Panc1 (cell line): ENCODE results near the gene SSTR1. TPM values are rescaled to one million over a fixed set of nuclear protein-coding genes. Genes with fewer than 3 reads are reported as not detected.

Experiments used
- ATAC-seq: fragments of 200-7000 bp; cut with Tn5 transposase; 2 replicates; pipeline ENCODE4 v1.9.1; 2020; ENCODE audit warnings: mild to moderate bottlenecking, moderate library complexity
- BruUV-seq: library from RNA; stranded (reverse); fragments of 400-500 nt; replicated peaks from 2 replicates; lab custom pipeline; 2021; lab: Mats Ljungman, UMichigan
- CTCF ChIA-PET: fragments of 300-600 bp; sonication (Branson Sonifier 250); formaldehyde crosslinking; loops from one replicate; lab custom pipeline; 2022; ENCODE audit warnings: antibody characterized with exemption; lab: Charles Lee
- POLR2A ChIA-PET: fragments of 300-600 bp; sonication (Branson Sonifier 250); formaldehyde crosslinking; loops from one replicate; lab custom pipeline; 2022; ENCODE audit warnings: antibody characterized with exemption; lab: Charles Lee
- DNase-seq: peaks from one replicate; pipeline ENCODE4 v3.0.0-alpha.2; 2010; ENCODE audit warnings: low read depth, low spot score
- H3K27ac ChIP-seq: 2 replicates; pipeline ENCODE4 v1.5.1; 2011; ENCODE audit warnings: mild to moderate bottlenecking, low read length, inconsistent platforms
- H3K27me3 ChIP-seq: fragments of 200-500 bp; sonication (Bioruptor generic); 2 replicates; pipeline ENCODE4 v1.6.0; 2014; ENCODE audit warnings: low read length, inconsistent platforms; ENCODE audit not compliant: control insufficient read depth, insufficient read depth
- H3K36me3 ChIP-seq: fragments of 200-500 bp; sonication (Bioruptor generic); 2 replicates; pipeline ENCODE4 v1.5.1; 2014; ENCODE audit warnings: inconsistent platforms, mild to moderate bottlenecking, low read length, moderate library complexity; ENCODE audit not compliant: control insufficient read depth, insufficient read depth
- H3K4me1 ChIP-seq: 2 replicates; pipeline ENCODE4 v1.5.1; 2011; ENCODE audit warnings: inconsistent platforms, mild to moderate bottlenecking, low read length, moderate library complexity; ENCODE audit not compliant: control insufficient read depth, insufficient read depth
- H3K4me3 ChIP-seq, 2 experiments: 2 replicates each; pipeline ENCODE4 v1.5.1; 2011 to 2012; ENCODE audit warnings: low read depth in 2 of 2, low read length in 2 of 2, mild to moderate bottlenecking in 2 of 2, inconsistent platforms in 1 of 2, moderate library complexity in 1 of 2
- H3K9me3 ChIP-seq: fragments of 200-500 bp; sonication (Bioruptor generic); 2 replicates; pipeline ENCODE4 v1.5.1; 2014; ENCODE audit warnings: low read depth, mild to moderate bottlenecking, inconsistent platforms, low read length, moderate library complexity; ENCODE audit not compliant: control insufficient read depth, insufficient read depth
- POLR2AphosphoS5 ChIP-seq: IDR thresholded peaks from 2 replicates; pipeline ENCODE4 v1.6.1; 2012; ENCODE audit warnings: mild to moderate bottlenecking, low read depth, low read length, moderate library complexity
- SIN3A ChIP-seq: IDR thresholded peaks from 2 replicates; pipeline ENCODE4 v1.6.1; 2012; ENCODE audit warnings: low read depth, mild to moderate bottlenecking, low read length, moderate library complexity, borderline replicate concordance; ENCODE audit not compliant: insufficient read depth
- TCF7L2 ChIP-seq: IDR thresholded peaks from 2 replicates; pipeline ENCODE4 v1.6.1; 2011; ENCODE audit warnings: mild to moderate bottlenecking, low read depth, low read length, inconsistent platforms
- in situ Hi-C: cut with HindIII; loops from 2 replicates; pipeline ENCODE4 v1.10.0; 2016; ENCODE audit warnings: low sequenced_read_pairs, low pct_unique_long_range_greater_than_20kb
- intact Hi-C: fragments of 100-400 bp; cut with micrococcal nuclease; formaldehyde crosslinking; loops from one replicate; pipeline ENCODE4 v1.10.0; 2022; ENCODE audit not compliant: unreplicated experiment
- total RNA-seq: library from RNA; stranded (reverse); gene quantifications from one replicate; pipeline ENCODE4 v1.2.1, GENCODE V29; 2021; ENCODE audit not compliant: unreplicated experiment
- TF ChIP-seq, protein P1 (sequence below): fragments of 450-650 bp; IDR thresholded peaks from 2 replicates; pipeline ENCODE4 v1.5.1; 2017; ENCODE audit warnings: mild to moderate bottlenecking
- TF ChIP-seq, protein P2 (sequence below), 2 experiments: IDR thresholded peaks; 2 replicates each; pipeline ENCODE4 v1.6.1; 2011 to 2012; ENCODE audit warnings: low read depth in 2 of 2, control low read depth in 1 of 2, low read length in 1 of 2, mild to moderate bottlenecking in 1 of 2, moderate library complexity in 1 of 2; ENCODE audit not compliant: insufficient read depth in 1 of 2

SSTR1 gene
- total RNA-seq, 1 experiment from 2014 or later, result not detected

DNA sequence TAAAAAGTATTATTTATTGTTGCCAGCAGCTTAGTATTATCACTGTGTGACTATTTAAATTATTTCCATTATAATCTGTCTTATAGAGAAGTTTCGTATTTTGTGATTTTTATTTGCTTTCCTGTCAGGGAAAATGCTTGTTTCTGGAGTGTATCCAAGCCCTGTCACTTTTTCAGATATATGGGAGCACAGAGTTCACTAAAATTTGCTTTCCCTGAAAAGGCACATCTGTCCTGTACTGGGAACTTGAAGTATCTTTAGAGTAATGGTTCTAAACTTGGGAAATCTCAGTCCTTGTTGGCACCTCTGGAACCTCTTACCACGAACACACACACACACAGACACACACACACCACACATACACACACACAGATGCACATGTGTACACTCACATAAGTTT lies 39.3 kb upstream of the SSTR1 start:
- in situ Hi-C loops, result no loop called here
- no TSS peak for BruUV-seq
- intact Hi-C loops, result no loop called here
- CTCF ChIA-PET, result no interaction called here
- no peaks in the 10 kb centered on the region for H3K4me1 ChIP-seq
- H3K9me3 ChIP-seq, result no peaks in the 10 kb centered on the region
- ATAC-seq (no peak), DNase-seq (no peak)
- no peaks in the 10 kb centered on the region for H3K27me3 ChIP-seq
- H3K36me3 ChIP-seq, result no peaks in the 10 kb centered on the region
- TF ChIP-seq TCF7L2, result no peak
- TF ChIP-seq SIN3A, result no peak
- TF ChIP-seq, protein P1, sequence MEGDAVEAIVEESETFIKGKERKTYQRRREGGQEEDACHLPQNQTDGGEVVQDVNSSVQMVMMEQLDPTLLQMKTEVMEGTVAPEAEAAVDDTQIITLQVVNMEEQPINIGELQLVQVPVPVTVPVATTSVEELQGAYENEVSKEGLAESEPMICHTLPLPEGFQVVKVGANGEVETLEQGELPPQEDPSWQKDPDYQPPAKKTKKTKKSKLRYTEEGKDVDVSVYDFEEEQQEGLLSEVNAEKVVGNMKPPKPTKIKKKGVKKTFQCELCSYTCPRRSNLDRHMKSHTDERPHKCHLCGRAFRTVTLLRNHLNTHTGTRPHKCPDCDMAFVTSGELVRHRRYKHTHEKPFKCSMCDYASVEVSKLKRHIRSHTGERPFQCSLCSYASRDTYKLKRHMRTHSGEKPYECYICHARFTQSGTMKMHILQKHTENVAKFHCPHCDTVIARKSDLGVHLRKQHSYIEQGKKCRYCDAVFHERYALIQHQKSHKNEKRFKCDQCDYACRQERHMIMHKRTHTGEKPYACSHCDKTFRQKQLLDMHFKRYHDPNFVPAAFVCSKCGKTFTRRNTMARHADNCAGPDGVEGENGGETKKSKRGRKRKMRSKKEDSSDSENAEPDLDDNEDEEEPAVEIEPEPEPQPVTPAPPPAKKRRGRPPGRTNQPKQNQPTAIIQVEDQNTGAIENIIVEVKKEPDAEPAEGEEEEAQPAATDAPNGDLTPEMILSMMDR, result no peak
- TF ChIP-seq, protein P2, sequence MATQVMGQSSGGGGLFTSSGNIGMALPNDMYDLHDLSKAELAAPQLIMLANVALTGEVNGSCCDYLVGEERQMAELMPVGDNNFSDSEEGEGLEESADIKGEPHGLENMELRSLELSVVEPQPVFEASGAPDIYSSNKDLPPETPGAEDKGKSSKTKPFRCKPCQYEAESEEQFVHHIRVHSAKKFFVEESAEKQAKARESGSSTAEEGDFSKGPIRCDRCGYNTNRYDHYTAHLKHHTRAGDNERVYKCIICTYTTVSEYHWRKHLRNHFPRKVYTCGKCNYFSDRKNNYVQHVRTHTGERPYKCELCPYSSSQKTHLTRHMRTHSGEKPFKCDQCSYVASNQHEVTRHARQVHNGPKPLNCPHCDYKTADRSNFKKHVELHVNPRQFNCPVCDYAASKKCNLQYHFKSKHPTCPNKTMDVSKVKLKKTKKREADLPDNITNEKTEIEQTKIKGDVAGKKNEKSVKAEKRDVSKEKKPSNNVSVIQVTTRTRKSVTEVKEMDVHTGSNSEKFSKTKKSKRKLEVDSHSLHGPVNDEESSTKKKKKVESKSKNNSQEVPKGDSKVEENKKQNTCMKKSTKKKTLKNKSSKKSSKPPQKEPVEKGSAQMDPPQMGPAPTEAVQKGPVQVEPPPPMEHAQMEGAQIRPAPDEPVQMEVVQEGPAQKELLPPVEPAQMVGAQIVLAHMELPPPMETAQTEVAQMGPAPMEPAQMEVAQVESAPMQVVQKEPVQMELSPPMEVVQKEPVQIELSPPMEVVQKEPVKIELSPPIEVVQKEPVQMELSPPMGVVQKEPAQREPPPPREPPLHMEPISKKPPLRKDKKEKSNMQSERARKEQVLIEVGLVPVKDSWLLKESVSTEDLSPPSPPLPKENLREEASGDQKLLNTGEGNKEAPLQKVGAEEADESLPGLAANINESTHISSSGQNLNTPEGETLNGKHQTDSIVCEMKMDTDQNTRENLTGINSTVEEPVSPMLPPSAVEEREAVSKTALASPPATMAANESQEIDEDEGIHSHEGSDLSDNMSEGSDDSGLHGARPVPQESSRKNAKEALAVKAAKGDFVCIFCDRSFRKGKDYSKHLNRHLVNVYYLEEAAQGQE (IDR thresholded peaks at IDR 0.05; ENCODE audit: insufficient read depth in 1 of 2, low read depth in 2 of 2, low read length in 1 of 2), result no peak
- no peak for TF ChIP-seq POLR2AphosphoS5
- POLR2A ChIA-PET, result no interaction called here
- H3K27ac ChIP-seq, result no peak overlapping the region
- no peak overlapping the region for H3K4me3 ChIP-seq

DNA sequence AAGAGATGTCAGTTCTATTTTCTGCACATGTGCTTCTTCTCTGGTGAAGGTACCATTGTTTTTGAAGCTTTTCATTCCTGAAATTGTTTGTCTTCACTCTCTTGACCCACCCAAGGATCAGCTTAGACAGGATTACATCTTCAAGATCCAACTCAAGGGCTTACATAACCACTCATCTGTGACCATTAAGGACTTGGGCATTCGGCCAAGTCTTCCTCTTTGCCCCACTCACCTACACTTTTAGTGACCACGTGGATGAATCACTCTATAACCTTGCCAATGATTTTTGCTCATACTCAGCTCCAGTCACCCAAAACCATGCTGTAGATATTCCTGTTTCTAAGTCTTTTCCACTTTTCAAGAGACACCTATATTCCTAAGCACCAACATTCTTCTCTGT lies 36.5 kb upstream of the SSTR1 start:
- H3K4me1 ChIP-seq, result no peaks in the 10 kb centered on the region
- ATAC-seq (no peak), DNase-seq (no peak)
- ChIA-PET CTCF (no interaction called here), POLR2A (no interaction called here)
- H3K27me3 ChIP-seq, result no peaks in the 10 kb centered on the region
- no peak overlapping the region for H3K4me3 ChIP-seq
- in situ Hi-C loops (no loop called here), intact Hi-C loops (no loop called here)
- H3K9me3 ChIP-seq, result no peaks in the 10 kb centered on the region
- no peak for TF ChIP-seq TCF7L2
- BruUV-seq, result no TSS peak
- no peak overlapping the region for H3K27ac ChIP-seq
- no peaks in the 10 kb centered on the region for H3K36me3 ChIP-seq

DNA sequence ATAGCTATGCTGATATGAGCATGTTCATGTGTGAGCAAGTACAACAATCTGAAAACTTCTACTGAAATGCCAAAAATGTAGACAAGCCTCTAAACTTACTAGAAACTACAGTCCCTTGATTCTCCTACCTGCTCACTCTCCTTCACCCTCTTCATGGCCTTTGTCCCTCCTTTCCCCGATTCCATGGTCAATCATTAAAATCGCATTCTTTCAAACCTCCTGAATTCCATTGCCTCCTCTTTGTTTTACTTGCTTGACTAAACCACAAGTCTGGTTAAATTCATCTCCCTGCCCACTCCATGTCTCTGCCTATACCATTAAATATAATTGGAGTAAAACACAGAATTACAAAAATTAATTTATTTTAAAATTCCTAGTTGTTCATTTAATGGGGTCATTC lies 33.0 kb upstream of the SSTR1 start:
- Histone ChIP-seq H3K27me3 (no peaks in the 10 kb centered on the region), H3K9me3 (no peaks in the 10 kb centered on the region), H3K4me3 (no peak overlapping the region), H3K4me1 (no peaks in the 10 kb centered on the region), H3K27ac (no peak overlapping the region), H3K36me3 (no peaks in the 10 kb centered on the region)
- DNase-seq (no peak), ATAC-seq (no peak)
- ChIA-PET POLR2A (no interaction called here), CTCF (no interaction called here)
- no TSS peak for BruUV-seq
- intact Hi-C loops, result no loop called here
- TF ChIP-seq POLR2AphosphoS5 (no peak), SIN3A (no peak)
- TF ChIP-seq, protein P2 (IDR thresholded peaks at IDR 0.05; ENCODE audit: insufficient read depth in 1 of 2, low read depth in 2 of 2, low read length in 1 of 2), result no peak
- in situ Hi-C loops, result no loop called here
